Esophagus muscularis mucosa (tissue), 3 donors: ENCODE results near the gene BFAR.

Experiments
- EP300 ChIP-seq: sonication (generic); formaldehyde crosslinking; IDR thresholded peaks from one replicate; pipeline ENCODE4 v1.6.1; 2017; ENCODE audit warnings: antibody characterized with exemption
- POLR2AphosphoS5 ChIP-seq, 2 donors: sonication (generic); formaldehyde crosslinking; IDR thresholded peaks; one replicate each; pipeline ENCODE4 v1.6.1; 2017; ENCODE audit warnings: antibody characterized with exemption in 2 of 2

DNA sequence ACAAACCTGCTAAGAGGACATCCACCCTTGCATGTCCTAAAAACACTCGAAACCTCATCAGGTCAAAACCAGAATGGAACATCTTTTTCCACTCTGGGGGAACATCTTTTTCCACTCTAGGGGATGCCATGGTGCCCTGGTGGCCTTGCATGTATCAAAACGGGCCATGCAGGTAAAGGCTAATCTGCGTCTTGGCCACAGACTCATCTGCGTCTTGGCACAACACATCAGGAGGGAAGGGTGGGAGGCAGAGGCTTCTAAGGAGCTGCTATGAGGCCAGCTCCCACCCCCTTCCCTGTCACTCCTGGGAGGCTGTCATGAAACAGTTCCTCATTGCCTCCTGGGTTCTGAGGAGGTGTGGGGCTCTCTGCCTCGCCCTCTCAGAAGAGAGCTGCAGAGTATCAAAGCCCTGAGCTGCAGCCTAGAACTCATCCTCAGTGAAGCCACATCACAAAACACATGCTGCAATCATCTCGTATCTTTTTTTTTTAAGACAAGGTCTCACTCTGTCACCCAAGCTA is 30.2 kb upstream of the BFAR start:
- TF ChIP-seq POLR2AphosphoS5 (IDR thresholded peaks at IDR 0.05) (no peak), EP300 (no peak)
